Central memory CD8-positive, alpha-beta T cell (primary cell): ENCODE measurements around the gene C3orf38.
"Not testable (repeated sequence)": the region's sequence is repeated elsewhere in the genome, so short reads cannot be mapped to it uniquely, and the experiment has no call there.

Experiments
- ATAC-seq: fragments of 150-1000 bp; cut with Tn5 transposase; replicated peaks from 2 replicates; pipeline ENCODE4 v1.10.0; 2022; ENCODE audit warnings: mild to moderate bottlenecking, moderate FRiP score, moderate number of reproducible peaks; ENCODE audit not compliant: poor library complexity, severe bottlenecking; ENCODE audit errors: extremely low read depth
- DNase-seq, 2 donors: peaks; one replicate each; pipeline ENCODE4 v3.0.0; 2021; ENCODE audit warnings: low spot score in 2 of 2
- H3K27ac Mint-ChIP-seq: one replicate; pipeline ENCODE4 v1.8.0; 2022; ENCODE audit warnings: low read depth, mild to moderate bottlenecking, moderate library complexity, mixed read lengths
- H3K27me3 Mint-ChIP-seq: one replicate; pipeline ENCODE4 v1.8.0; 2022; ENCODE audit warnings: mixed read lengths
- H3K36me3 Mint-ChIP-seq: one replicate; pipeline ENCODE4 v1.8.0; 2022; ENCODE audit warnings: mild to moderate bottlenecking, moderate library complexity, mixed read lengths; ENCODE audit not compliant: insufficient read depth
- H3K4me1 Mint-ChIP-seq: one replicate; pipeline ENCODE4 v1.8.0; 2022; ENCODE audit warnings: mixed read lengths
- H3K4me3 Mint-ChIP-seq: one replicate; pipeline ENCODE4 v1.8.0; 2022; ENCODE audit warnings: mild to moderate bottlenecking, moderate library complexity, mixed read lengths
- H3K9me3 Mint-ChIP-seq: one replicate; pipeline ENCODE4 v1.8.0; 2022; ENCODE audit warnings: mixed read lengths

C3orf38 gene

GRCh38 chr3:88149509-88150362 is at the start of gene C3orf38:
Gene C3orf38 (plus strand): TSS chr3:88149959. CDS start chr3:88150053, 94 bp downstream.
- H3K4me3 Mint-ChIP-seq = peak within 1 kb of the TSS; percentile 93
- ATAC-seq = peak; percentile 92

GRCh38 chr3:88101142-88101541 is 48.6 kb upstream of the C3orf38 start:
- Mint-ChIP-seq H3K36me3 (peaks cover 17% of the 10 kb centered on the region), H3K9me3 (peaks cover 6% of the 10 kb centered on the region), H3K4me1 (peaks cover 36% of the 10 kb centered on the region), H3K27ac (no peak overlapping the region), H3K27me3 (no peaks in the 10 kb centered on the region), H3K4me3 (no peak overlapping the region)
- no peak for DNase-seq
- ATAC-seq = no peak

More at GRCh38 chr3:88149509-88150362, at the start of gene C3orf38:
- H3K36me3 Mint-ChIP-seq = peaks cover 19% of the 10 kb centered on the region
- H3K27ac Mint-ChIP-seq = peak within 1 kb of the TSS; percentile 94
- DNase-seq = peak; percentile 66 to 72
- H3K9me3 Mint-ChIP-seq = no peaks in the 10 kb centered on the region
- H3K4me1 Mint-ChIP-seq = peaks cover 30% of the 10 kb centered on the region
- no peaks in the 10 kb centered on the region for H3K27me3 Mint-ChIP-seq

GRCh38 chr3:88105325-88105724 is 44.4 kb upstream of the C3orf38 start:
- Mint-ChIP-seq H3K27me3 (no peaks in the 10 kb centered on the region), H3K27ac (no peak overlapping the region), H3K4me3 (no peak overlapping the region), H3K36me3 (peaks cover 6% of the 10 kb centered on the region), H3K9me3 (no peaks in the 10 kb centered on the region), H3K4me1 (peaks cover 33% of the 10 kb centered on the region)
- DNase-seq = no peak
- ATAC-seq = no peak

DNA sequence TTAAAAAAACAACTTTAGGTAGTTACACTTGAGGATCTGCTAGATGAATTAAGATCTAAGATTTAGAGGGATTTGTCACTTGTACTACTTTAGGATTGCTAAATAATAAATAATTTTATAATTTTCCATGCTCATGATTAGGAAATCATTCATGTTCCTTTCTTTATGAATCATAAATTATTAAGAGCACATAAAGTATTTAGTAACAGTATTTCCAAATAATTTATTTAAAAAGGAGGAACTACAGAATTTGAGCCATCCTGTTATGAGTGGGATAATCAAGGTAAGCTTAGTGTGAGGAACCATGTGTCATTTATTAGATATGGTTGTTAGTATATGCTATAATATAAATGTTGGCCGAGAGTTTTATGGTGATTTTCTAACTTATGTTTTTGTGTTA is 37.5 kb upstream of the C3orf38 start:
- Mint-ChIP-seq H3K4me3 (no peak overlapping the region), H3K36me3 (peaks cover 11% of the 10 kb centered on the region), H3K27me3 (no peaks in the 10 kb centered on the region), H3K4me1 (peaks cover 11% of the 10 kb centered on the region), H3K27ac (no peak overlapping the region), H3K9me3 (no peaks in the 10 kb centered on the region)
- ATAC-seq (no peak), DNase-seq (no peak)

GRCh38 chr3:88113311-88114162 is 36.2 kb upstream of the C3orf38 start:
- ATAC-seq (peak; percentile 91), DNase-seq (peak; percentile 16 to 48)
- Mint-ChIP-seq H3K27ac (no peak overlapping the region), H3K4me1 (peaks cover 16% of the 10 kb centered on the region), H3K9me3 (no peaks in the 10 kb centered on the region), H3K4me3 (no peak overlapping the region), H3K36me3 (peaks cover 11% of the 10 kb centered on the region), H3K27me3 (no peaks in the 10 kb centered on the region)

DNA sequence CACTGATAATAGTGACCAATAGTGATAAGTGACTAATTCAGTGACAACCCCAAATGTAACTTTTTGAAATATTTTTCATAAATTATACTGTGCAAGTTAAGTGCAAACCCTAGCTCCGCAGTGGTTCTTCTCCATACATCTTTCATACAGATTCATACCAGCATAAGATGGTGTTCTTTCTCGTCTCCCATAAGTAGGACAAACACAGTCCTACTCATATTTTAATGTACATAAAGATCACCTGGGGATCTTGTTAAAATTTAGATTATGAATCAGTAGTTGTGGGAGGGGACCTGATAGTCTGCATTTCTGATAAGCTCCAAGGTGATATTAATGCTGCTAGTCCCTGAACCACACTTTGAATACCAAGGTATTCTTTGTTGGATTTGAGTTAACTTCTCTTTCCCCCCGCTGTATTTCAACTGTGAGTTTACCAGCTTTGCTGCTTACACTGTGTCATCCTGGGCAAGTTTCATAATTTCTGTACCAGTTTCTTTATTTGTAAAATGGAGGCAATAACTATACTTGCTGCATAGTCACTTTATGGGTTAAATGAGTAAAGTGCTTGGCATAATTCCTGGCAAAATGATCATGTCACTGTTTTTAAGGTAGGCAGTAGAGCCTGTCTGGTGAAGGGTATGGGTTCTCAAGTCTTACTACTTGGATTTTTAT is 34.7 kb upstream of the C3orf38 start:
- no peak overlapping the region for H3K27ac Mint-ChIP-seq
- no peak overlapping the region for H3K4me3 Mint-ChIP-seq
- no peaks in the 10 kb centered on the region for H3K9me3 Mint-ChIP-seq
- H3K27me3 Mint-ChIP-seq = no peaks in the 10 kb centered on the region
- H3K36me3 Mint-ChIP-seq = peaks cover 11% of the 10 kb centered on the region
- H3K4me1 Mint-ChIP-seq = peaks cover 10% of the 10 kb centered on the region
- no peak for DNase-seq
- ATAC-seq = no peak

DNA sequence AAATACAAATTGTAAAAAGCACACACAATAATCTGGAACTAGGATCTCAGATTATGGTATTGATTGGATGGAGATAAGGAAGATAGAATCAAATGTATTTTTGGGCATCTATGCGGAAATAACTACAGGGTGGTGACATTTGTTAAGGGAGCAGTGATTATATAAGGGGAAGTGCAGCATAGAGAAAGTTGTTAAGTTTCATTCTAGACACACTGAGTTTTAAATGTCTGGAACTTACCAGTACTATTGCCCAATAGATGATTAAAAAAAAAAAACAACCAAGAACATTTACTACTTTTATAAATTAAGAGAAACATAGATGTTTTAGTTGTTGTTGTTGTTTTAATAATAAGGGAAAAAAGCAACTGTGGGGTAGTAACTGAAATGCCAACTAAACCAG is 32.1 kb upstream of the C3orf38 start:
- Mint-ChIP-seq H3K27me3 (no peaks in the 10 kb centered on the region), H3K4me1 (peaks cover 17% of the 10 kb centered on the region), H3K4me3 (no peak overlapping the region), H3K9me3 (no peaks in the 10 kb centered on the region), H3K36me3 (peaks cover 11% of the 10 kb centered on the region), H3K27ac (no peak overlapping the region)
- ATAC-seq = no peak
- no peak for DNase-seq

DNA sequence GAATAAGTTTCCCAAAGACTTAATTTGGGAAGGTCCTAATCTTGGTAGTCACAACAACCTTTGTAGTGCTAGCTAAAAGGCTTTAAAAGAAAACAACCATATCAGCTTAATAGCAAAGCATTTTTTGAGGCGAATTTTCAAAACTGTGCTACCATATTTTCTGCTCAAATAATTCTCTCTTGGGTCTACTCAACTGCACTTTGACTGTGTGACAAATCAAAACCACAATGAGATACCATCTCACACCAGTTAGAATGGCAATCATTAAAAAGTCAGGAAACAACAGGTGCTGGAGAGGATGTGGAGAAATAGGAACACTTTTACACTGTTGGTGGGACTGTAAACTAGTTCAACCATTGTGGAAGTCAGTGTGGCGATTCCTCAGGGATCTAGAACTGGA is 31.2 kb upstream of the C3orf38 start:
- not testable (repeated sequence) for H3K9me3 Mint-ChIP-seq, H3K27me3 Mint-ChIP-seq, H3K27ac Mint-ChIP-seq, H3K4me3 Mint-ChIP-seq, DNase-seq, ATAC-seq
- H3K36me3 Mint-ChIP-seq = peaks cover 11% of the 10 kb centered on the region
- H3K4me1 Mint-ChIP-seq = peaks cover 17% of the 10 kb centered on the region

DNA sequence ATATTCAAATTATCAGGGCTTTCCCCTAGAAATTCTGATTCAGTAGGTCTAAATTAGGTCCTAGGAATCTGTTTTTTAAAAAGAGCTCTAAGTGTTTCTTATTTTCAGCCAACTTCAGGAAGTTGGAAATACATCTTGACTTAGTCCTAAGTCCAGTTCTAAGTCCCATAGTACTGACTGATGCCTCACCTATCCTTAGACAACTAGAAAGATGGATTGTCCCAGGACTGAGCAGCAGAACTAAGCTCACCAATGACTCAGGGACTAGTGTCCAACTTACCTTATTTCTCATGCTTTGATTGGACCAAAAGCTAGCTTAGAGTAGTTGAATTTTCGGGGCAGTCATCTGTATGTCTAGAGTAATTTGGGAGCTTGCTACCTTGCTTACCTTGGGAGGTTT is 26.2 kb upstream of the C3orf38 start:
- Mint-ChIP-seq H3K36me3 (peaks cover 6% of the 10 kb centered on the region), H3K9me3 (no peaks in the 10 kb centered on the region), H3K27ac (no peak overlapping the region), H3K4me1 (peaks cover 17% of the 10 kb centered on the region), H3K27me3 (no peaks in the 10 kb centered on the region), H3K4me3 (no peak overlapping the region)
- no peak for DNase-seq
- ATAC-seq = no peak

DNA sequence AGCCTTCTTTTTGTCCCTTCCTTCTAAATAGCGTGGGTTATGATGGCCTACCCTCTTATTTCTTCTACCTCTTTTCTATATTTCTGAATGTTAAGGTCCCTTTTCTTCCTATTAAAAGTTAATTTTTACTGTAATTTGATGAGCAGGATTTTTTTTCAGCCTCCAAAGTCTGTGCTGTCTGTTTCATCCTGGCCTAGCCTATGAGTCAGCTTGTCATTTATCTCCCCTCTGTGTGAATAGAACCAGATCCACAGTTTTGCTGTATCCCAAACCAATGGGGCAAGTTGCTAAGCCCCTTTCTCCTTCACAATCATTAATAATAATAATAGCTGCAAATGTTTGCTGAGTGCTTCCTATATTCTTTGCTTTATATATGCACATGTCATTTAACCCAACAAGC is 18.1 kb upstream of the C3orf38 start:
- ATAC-seq (no peak), DNase-seq (no peak)
- Mint-ChIP-seq H3K9me3 (no peaks in the 10 kb centered on the region), H3K27ac (no peak overlapping the region), H3K4me3 (no peak overlapping the region), H3K4me1 (peaks cover 9% of the 10 kb centered on the region), H3K36me3 (peaks cover 23% of the 10 kb centered on the region), H3K27me3 (no peaks in the 10 kb centered on the region)

DNA sequence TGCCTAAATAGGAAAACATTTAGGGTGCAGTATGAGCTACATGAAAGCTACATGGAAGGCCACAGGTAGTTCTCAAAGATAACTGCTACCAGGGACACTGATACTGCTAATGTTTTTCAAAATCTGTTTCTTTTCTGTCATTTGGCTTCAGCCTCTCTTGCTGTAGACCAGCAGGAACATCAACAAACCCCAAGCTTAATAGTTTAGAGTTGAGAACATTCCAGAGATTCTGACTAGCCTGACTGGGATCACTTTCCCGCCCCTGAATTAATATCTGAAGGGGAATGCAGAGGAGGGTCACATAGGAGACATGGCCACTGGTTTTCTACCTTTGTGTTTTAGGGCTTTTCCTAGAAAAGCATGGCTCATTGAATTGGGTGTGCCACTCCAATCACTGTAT is 16.9 kb upstream of the C3orf38 start:
- Mint-ChIP-seq H3K27ac (no peak overlapping the region), H3K27me3 (no peaks in the 10 kb centered on the region), H3K9me3 (no peaks in the 10 kb centered on the region), H3K36me3 (peaks cover 20% of the 10 kb centered on the region), H3K4me3 (no peak overlapping the region), H3K4me1 (no peaks in the 10 kb centered on the region)
- ATAC-seq = no peak
- DNase-seq = no peak

DNA sequence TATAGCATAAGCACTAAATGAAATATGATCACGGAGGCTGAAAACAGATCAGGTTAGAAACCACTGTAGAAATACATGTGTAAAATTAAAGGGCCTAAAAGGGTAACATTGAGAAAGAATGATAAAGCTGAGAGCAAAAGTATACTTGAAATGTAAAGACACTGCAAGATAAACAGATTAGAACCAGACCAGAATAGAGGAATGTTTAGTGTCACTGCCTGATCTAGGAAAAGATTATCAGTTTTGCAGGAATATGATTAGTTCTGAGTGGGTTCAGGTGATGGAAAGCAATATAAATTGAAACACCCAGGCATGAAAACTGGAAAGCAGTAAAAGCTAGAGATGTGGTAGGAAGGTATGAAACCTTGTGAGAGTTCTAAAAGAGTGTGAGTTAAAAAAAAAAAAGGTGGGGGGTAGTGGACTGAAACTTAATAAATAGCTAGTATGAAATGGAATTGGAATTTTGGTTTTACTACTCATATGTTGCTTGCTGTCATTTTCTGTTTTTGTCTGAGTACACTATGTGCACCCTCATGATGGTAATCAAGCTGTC is 16.0 kb upstream of the C3orf38 start:
- Mint-ChIP-seq H3K36me3 (peaks cover 23% of the 10 kb centered on the region), H3K4me3 (no peak overlapping the region), H3K27me3 (no peaks in the 10 kb centered on the region), H3K27ac (no peak overlapping the region), H3K9me3 (no peaks in the 10 kb centered on the region), H3K4me1 (no peaks in the 10 kb centered on the region)
- ATAC-seq (no peak), DNase-seq (no peak)
